Common myeloid progenitor, CD34-positive (primary cell): ENCODE data around the gene TENT4A.
A peak's percentile ranks its signal among the peaks of the same experiment; 100 is the strongest.

Experiments used
- CTCF ChIA-PET: fragments of 350-600 bp; sonication (Branson Sonifier 250); formaldehyde crosslinking; loops from one replicate; lab custom pipeline; 2021; ENCODE audit warnings: antibody characterized with exemption; lab: Charles Lee
- POLR2A ChIA-PET: fragments of 350-600 bp; sonication (Branson Sonifier 250); formaldehyde crosslinking; loops from one replicate; lab custom pipeline; 2021; ENCODE audit warnings: antibody characterized with exemption; lab: Charles Lee
- DNase-seq, 3 donors: peaks; one replicate each; pipeline versions ENCODE4 v3.0.0 to v3.0.0-alpha.2; 2013
- H3K27ac ChIP-seq, 2 experiments: 1 replicate in 1 of 2; 2 replicates in 1 of 2; pipeline ENCODE4 v1.7.0; 2013; ENCODE audit warnings: inconsistent platforms in 2 of 2, low read length in 2 of 2, mild to moderate bottlenecking in 2 of 2, low read depth in 1 of 2, moderate library complexity in 1 of 2; ENCODE audit not compliant: severe bottlenecking in 2 of 2, insufficient read depth in 1 of 2, poor library complexity in 1 of 2
- H3K27me3 ChIP-seq, 5 experiments: replicated peaks in 2 of 5; 1 replicate in 3 of 5; 2 replicates in 2 of 5; pipeline versions ENCODE4 v1.6.1 to v1.7.0; 2013; ENCODE audit warnings: low read length in 4 of 5, mild to moderate bottlenecking in 2 of 5, moderate library complexity in 2 of 5, inconsistent platforms in 1 of 5; ENCODE audit not compliant: insufficient read depth in 5 of 5, control insufficient read depth in 4 of 5
- H3K36me3 ChIP-seq, 4 experiments: 1 replicate in 2 of 4; 2 replicates in 2 of 4; pipeline versions ENCODE4 v1.6.1 to v1.7.0; 2013; ENCODE audit warnings: low read length in 3 of 4, control low read depth in 1 of 4, mild to moderate bottlenecking in 1 of 4; ENCODE audit not compliant: control insufficient read depth in 4 of 4, insufficient read depth in 4 of 4
- H3K4me1 ChIP-seq, 4 experiments: 1 replicate in 3 of 4; 2 replicates in 1 of 4; pipeline versions ENCODE4 v1.6.1 to v1.7.1; 2013; ENCODE audit warnings: low read length in 3 of 4, mild to moderate bottlenecking in 3 of 4, control low read depth in 1 of 4, inconsistent platforms in 1 of 4, moderate library complexity in 1 of 4; ENCODE audit not compliant: control insufficient read depth in 4 of 4, insufficient read depth in 4 of 4; ENCODE audit errors: control extremely low read depth in 1 of 4
- H3K4me3 ChIP-seq, 7 experiments: 1 replicate in 4 of 7; 2 replicates in 3 of 7; pipeline versions ENCODE4 v1.5.1 to v1.7.0; 2013; ENCODE audit warnings: mild to moderate bottlenecking in 7 of 7, low read length in 6 of 7, moderate library complexity in 6 of 7, inconsistent platforms in 2 of 7, low read depth in 2 of 7, control low read depth in 1 of 7; ENCODE audit not compliant: insufficient read depth in 4 of 7, control insufficient read depth in 1 of 7; ENCODE audit errors: extremely low read depth in 1 of 7
- H3K9me3 ChIP-seq, 5 experiments: 1 replicate in 4 of 5; 2 replicates in 1 of 5; pipeline versions ENCODE4 v1.6.1 to v1.7.1; 2013; ENCODE audit warnings: low read length in 4 of 5, mild to moderate bottlenecking in 2 of 5, inconsistent platforms in 1 of 5, low read depth in 1 of 5, moderate library complexity in 1 of 5; ENCODE audit not compliant: control insufficient read depth in 4 of 5, insufficient read depth in 2 of 5; ENCODE audit errors: control extremely low read depth in 1 of 5
- WGBS: methylation state at CpG from one replicate; pipeline ENCODE4 v1.1.5; 2013; ENCODE audit not compliant: insufficient coverage; 5-methylcytosine and 5-hydroxymethylcytosine counted together

Gene TENT4A

DNA sequence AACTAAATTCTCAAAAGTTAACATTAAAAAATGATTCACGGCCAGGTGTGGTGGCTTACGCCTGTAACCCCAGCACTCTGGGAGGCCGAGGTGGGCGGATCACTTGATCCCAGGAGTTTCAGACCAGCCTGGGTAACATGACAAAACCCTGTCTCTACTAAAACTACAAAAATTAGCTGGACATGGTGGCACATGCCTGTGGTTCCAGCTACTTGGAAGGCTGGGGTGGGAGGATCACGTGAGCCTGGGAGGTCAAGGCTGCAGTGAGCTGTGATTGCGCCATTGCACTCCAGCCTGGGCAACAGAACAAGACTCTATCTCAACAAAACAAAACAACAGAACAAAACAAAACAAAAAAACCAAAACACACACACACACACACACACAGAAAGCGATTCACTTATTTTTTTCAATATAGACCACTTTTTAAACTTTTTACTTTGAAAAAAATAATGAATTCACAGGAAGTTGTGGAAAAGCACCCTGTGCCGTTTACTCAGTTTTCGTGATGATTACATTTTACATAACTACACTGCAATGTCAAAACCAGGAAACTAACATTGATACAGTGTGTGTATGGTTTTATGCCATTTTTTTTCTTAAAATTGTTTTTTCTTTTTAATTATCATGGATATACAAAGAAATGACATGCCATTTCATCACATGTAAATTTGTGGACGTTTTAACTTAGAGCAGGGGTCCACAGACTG, 73.7 kb downstream of the TENT4A start:
- ChIA-PET POLR2A (no interaction called here), CTCF (interaction anchor here (1.1 to 4.5 kb wide), 4 partner anchors 8 to 32 kb away, joined by 3 to 21 read pairs (median 4); no protein-coding TSS in a partner anchor)
- peak in 2 of 3 donors; percentile 28 to 44 for DNase-seq
- WGBS = 80% methylated on average over 7 of the region's 10 CpGs
- Histone ChIP-seq H3K36me3 (no peaks in the 10 kb centered on the region), H3K27ac (no peak overlapping the region), H3K27me3 (no peaks in the 10 kb centered on the region), H3K9me3 (no peaks in the 10 kb centered on the region), H3K4me1 (peaks cover 2 to 57% (median 24%) of the 10 kb centered on the region in 4 experiments), H3K4me3 (peak overlapping the region in 1 of 7 experiments; percentile 50)

GRCh38 chr5:6787941-6788340, 74.7 kb downstream of the TENT4A start:
- H3K27ac ChIP-seq = no peak overlapping the region
- H3K9me3 ChIP-seq = no peaks in the 10 kb centered on the region
- WGBS = 100% methylated on average over 3 of the region's 4 CpGs
- peaks cover 2 to 60% (median 26%) of the 10 kb centered on the region in 4 experiments for H3K4me1 ChIP-seq
- no peaks in the 10 kb centered on the region for H3K36me3 ChIP-seq
- no peak for DNase-seq
- no peaks in the 10 kb centered on the region for H3K27me3 ChIP-seq
- ChIA-PET CTCF (interaction anchor here (1.1 to 4.5 kb wide), 5 partner anchors 9 to 34 kb away, joined by 3 to 21 read pairs (median 4); no protein-coding TSS in a partner anchor), POLR2A (no interaction called here)
- no peak overlapping the region for H3K4me3 ChIP-seq

- no peak overlapping the region for H3K27ac ChIP-seq
- peaks cover 2 to 65% (median 30%) of the 10 kb centered on the region in 4 experiments for H3K4me1 ChIP-seq
- no peaks in the 10 kb centered on the region for H3K9me3 ChIP-seq
- no peaks in the 10 kb centered on the region for H3K27me3 ChIP-seq
- no peaks in the 10 kb centered on the region for H3K36me3 ChIP-seq
- POLR2A ChIA-PET = no interaction called here
- 83% methylated on average over 6 of the region's 7 CpGs for WGBS
- DNase-seq = no peak
- CTCF ChIA-PET = interaction anchor here (1.4 to 4.5 kb wide), 3 partner anchors 10 to 34 kb away, joined by 3 to 21 read pairs (median 4); no protein-coding TSS in a partner anchor
- no peak overlapping the region for H3K4me3 ChIP-seq
These were observed 75.2 kb downstream of the TENT4A start for GRCh38 chr5:6788439-6788838.

DNA sequence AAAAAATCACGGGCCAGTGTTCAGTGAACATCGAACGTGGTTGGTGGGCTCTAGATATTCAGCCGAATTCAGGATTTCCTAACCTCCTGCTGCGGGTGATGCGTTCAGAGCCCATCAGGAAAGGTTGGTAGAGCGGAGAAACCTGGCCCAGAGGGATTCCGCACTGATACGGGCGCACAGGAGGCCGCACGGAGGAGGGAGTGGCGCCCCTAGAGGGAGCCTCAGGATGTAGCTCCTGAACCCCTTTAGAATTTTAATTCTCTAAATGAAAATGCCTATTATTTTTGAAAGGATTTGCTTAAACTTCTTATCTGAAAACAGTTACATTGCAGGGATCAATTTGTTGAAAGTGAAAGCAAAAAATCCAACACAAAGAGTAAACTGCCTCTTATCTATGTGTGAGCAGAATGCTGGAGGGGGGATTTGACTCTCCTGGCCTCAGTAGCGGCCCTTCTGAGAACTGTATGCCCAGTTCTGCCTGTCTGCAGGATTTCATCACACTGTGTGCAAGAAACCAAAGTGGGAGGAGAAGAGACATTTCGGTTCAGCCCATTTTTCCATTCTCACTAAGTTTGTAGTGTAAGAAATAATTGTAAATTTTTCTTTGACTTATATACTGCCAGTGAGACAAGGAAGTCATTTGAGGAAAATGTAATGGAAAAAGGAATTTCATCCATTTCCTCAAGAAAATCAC, 75.9 kb downstream of the TENT4A start:
- ChIA-PET CTCF (interaction anchor here (1.4 to 4.5 kb wide), 4 partner anchors 11 to 33 kb away, joined by 3 to 21 read pairs (median 4); no protein-coding TSS in a partner anchor), POLR2A (no interaction called here)
- H3K4me1 ChIP-seq = peaks cover 2 to 72% (median 31%) of the 10 kb centered on the region in 4 experiments
- H3K9me3 ChIP-seq = no peaks in the 10 kb centered on the region
- DNase-seq = peak in 2 of 3 donors; percentile 70 to 85
- H3K4me3 ChIP-seq = peak overlapping the region in 3 of 7 experiments; percentile 1 to 31 (median 28)
- 93% methylated on average over 9 of the region's 15 CpGs for WGBS
- no peaks in the 10 kb centered on the region for H3K27me3 ChIP-seq
- H3K36me3 ChIP-seq = no peaks in the 10 kb centered on the region
- H3K27ac ChIP-seq = no peak overlapping the region

- ChIA-PET POLR2A (no interaction called here), CTCF (interaction anchor here (0.6 to 4.5 kb wide), 4 partner anchors 12 to 24 kb away, joined by 3 to 21 read pairs (median 4); no protein-coding TSS in a partner anchor)
- 83% methylated on average over 8 of the region's 8 CpGs for WGBS
- DNase-seq = no peak
- Histone ChIP-seq H3K4me1 (peaks cover 2 to 69% (median 30%) of the 10 kb centered on the region in 4 experiments), H3K27me3 (no peaks in the 10 kb centered on the region), H3K4me3 (no peak overlapping the region), H3K9me3 (no peaks in the 10 kb centered on the region), H3K27ac (no peak overlapping the region), H3K36me3 (no peaks in the 10 kb centered on the region)
These were observed 77.2 kb downstream of the TENT4A start for GRCh38 chr5:6790346-6790865.

DNA sequence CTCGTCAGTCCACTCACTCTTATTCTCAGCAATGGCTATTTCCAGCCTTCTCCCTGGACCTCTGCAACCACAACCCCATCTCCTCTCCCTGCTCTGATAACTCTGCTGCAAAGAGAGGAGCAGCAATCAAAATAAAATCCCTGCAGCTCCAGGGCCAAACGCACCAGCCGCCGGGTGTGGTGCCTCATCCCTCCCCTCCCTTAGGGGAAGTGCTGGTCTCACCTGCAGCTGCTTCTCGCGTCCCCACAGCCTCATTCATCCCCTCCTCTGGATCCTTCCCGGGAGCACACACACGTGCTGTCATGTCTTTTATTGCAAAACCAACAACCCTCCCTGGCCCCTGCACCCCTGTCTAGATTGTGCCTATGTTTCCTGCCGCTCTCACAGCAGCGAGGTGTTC, 77.8 kb downstream of the TENT4A start:
- peaks cover 2 to 63% (median 24%) of the 10 kb centered on the region in 4 experiments for H3K4me1 ChIP-seq
- DNase-seq = no peak
- H3K4me3 ChIP-seq = no peak overlapping the region
- 67% methylated on average over 8 of the region's 10 CpGs for WGBS
- ChIA-PET POLR2A (no interaction called here), CTCF (interaction anchor here (0.6 to 4.5 kb wide), 2 partner anchors 12 to 25 kb away, joined by 3 to 21 read pairs; no protein-coding TSS in a partner anchor)
- H3K36me3 ChIP-seq = no peaks in the 10 kb centered on the region
- H3K27ac ChIP-seq = no peak overlapping the region
- no peaks in the 10 kb centered on the region for H3K9me3 ChIP-seq
- no peaks in the 10 kb centered on the region for H3K27me3 ChIP-seq
